HUES6 (cell line): ENCODE measurements around the gene DGCR8.

Experiments used
- H3K27ac ChIP-seq: 2 replicates; pipeline ENCODE4 v1.7.0; 2013; ENCODE audit warnings: low read depth, mild to moderate bottlenecking, low read length, inconsistent platforms
- H3K27me3 ChIP-seq: 2 replicates; pipeline ENCODE4 v1.6.1; 2013; ENCODE audit warnings: low read length; ENCODE audit not compliant: control insufficient read depth, insufficient read depth
- H3K36me3 ChIP-seq: 2 replicates; pipeline ENCODE4 v1.6.1; 2013; ENCODE audit warnings: low read length; ENCODE audit not compliant: control insufficient read depth, insufficient read depth
- H3K4me1 ChIP-seq: 2 replicates; pipeline ENCODE4 v1.6.1; 2013; ENCODE audit warnings: low read length; ENCODE audit not compliant: control insufficient read depth, insufficient read depth
- H3K4me3 ChIP-seq: 2 replicates; pipeline ENCODE4 v1.5.1; 2013; ENCODE audit warnings: low read depth, low read length
- H3K9ac ChIP-seq: one replicate; pipeline ENCODE4 v1.6.1; 2013; ENCODE audit warnings: mild to moderate bottlenecking, low read length
- H3K9me3 ChIP-seq: 2 replicates; pipeline ENCODE4 v1.6.1; 2013; ENCODE audit warnings: low read depth, low read length; ENCODE audit not compliant: control insufficient read depth, insufficient read depth

Gene DGCR8

GRCh38 chr22:20069331-20070042, 10.6 kb upstream of the DGCR8 start:
- H3K4me3 ChIP-seq = no peak overlapping the region
- H3K27ac ChIP-seq = no peak overlapping the region
- H3K36me3 ChIP-seq = peaks cover 4% of the 10 kb centered on the region
- H3K4me1 ChIP-seq = no peaks in the 10 kb centered on the region
- no peak overlapping the region for H3K9ac ChIP-seq
- H3K27me3 ChIP-seq = no peaks in the 10 kb centered on the region
- H3K9me3 ChIP-seq = no peaks in the 10 kb centered on the region

GRCh38 chr22:20071524-20071972, 8.5 kb upstream of the DGCR8 start:
- Histone ChIP-seq H3K36me3 (no peaks in the 10 kb centered on the region), H3K4me3 (no peak overlapping the region), H3K4me1 (no peaks in the 10 kb centered on the region), H3K9me3 (no peaks in the 10 kb centered on the region), H3K27ac (no peak overlapping the region), H3K27me3 (no peaks in the 10 kb centered on the region), H3K9ac (no peak overlapping the region)

- H3K4me1 ChIP-seq = peaks cover 8% of the 10 kb centered on the region
- H3K9me3 ChIP-seq = no peaks in the 10 kb centered on the region
- no peaks in the 10 kb centered on the region for H3K27me3 ChIP-seq
- H3K27ac ChIP-seq = no peak overlapping the region
- H3K4me3 ChIP-seq = no peak overlapping the region
- H3K9ac ChIP-seq = no peak overlapping the region
- no peaks in the 10 kb centered on the region for H3K36me3 ChIP-seq
These were observed 3.3 kb upstream of the DGCR8 start for GRCh38 chr22:20076627-20077172.

- H3K4me1 ChIP-seq = peaks cover 37% of the 10 kb centered on the region
- H3K27ac ChIP-seq = peak overlapping the region; percentile 45; the same call in 1 of the 2 replicates
- peak overlapping the region; percentile 91 for H3K4me3 ChIP-seq
- peaks cover 7% of the 10 kb centered on the region for H3K36me3 ChIP-seq
- H3K9ac ChIP-seq = peak overlapping the region; percentile 95
- H3K27me3 ChIP-seq = no peaks in the 10 kb centered on the region
- no peaks in the 10 kb centered on the region for H3K9me3 ChIP-seq
These were observed 369 bp downstream of the DGCR8 start for GRCh38 chr22:20080445-20080775.

- Histone ChIP-seq H3K9ac (peak overlapping the region; percentile 95), H3K27me3 (no peaks in the 10 kb centered on the region), H3K4me3 (peak overlapping the region; percentile 91), H3K27ac (peak overlapping the region; percentile 45; the same call in 1 of the 2 replicates), H3K9me3 (no peaks in the 10 kb centered on the region), H3K4me1 (peaks cover 37% of the 10 kb centered on the region), H3K36me3 (peaks cover 13% of the 10 kb centered on the region)
These were observed 974 bp downstream of the DGCR8 start for GRCh38 chr22:20080776-20081654.

GRCh38 chr22:20083157-20083890, 3.3 kb downstream of the DGCR8 start:
- Histone ChIP-seq H3K9ac (peak overlapping the region; percentile 13), H3K27ac (no peak overlapping the region), H3K4me1 (peaks cover 37% of the 10 kb centered on the region), H3K36me3 (peaks cover 36% of the 10 kb centered on the region), H3K4me3 (peak overlapping the region; percentile 4; the same call in 1 of the 2 replicates), H3K27me3 (no peaks in the 10 kb centered on the region), H3K9me3 (no peaks in the 10 kb centered on the region)

GRCh38 chr22:20083891-20084546, 4.0 kb downstream of the DGCR8 start:
- no peak overlapping the region for H3K27ac ChIP-seq
- H3K27me3 ChIP-seq = no peaks in the 10 kb centered on the region
- peak overlapping the region; percentile 13 for H3K9ac ChIP-seq
- H3K9me3 ChIP-seq = no peaks in the 10 kb centered on the region
- H3K4me1 ChIP-seq = peaks cover 37% of the 10 kb centered on the region
- no peak overlapping the region for H3K4me3 ChIP-seq
- H3K36me3 ChIP-seq = peaks cover 43% of the 10 kb centered on the region

GRCh38 chr22:20084547-20085413, 4.7 kb downstream of the DGCR8 start:
- H3K27ac ChIP-seq = 0 out of 2 replicates have a peak overlapping the region, but pooled peaks have one; percentile 5
- H3K36me3 ChIP-seq = peaks cover 51% of the 10 kb centered on the region
- H3K4me1 ChIP-seq = peaks cover 37% of the 10 kb centered on the region
- H3K9ac ChIP-seq = peak overlapping the region; percentile 30
- no peaks in the 10 kb centered on the region for H3K9me3 ChIP-seq
- H3K27me3 ChIP-seq = no peaks in the 10 kb centered on the region
- H3K4me3 ChIP-seq = no peak overlapping the region

- no peaks in the 10 kb centered on the region for H3K27me3 ChIP-seq
- no peaks in the 10 kb centered on the region for H3K9me3 ChIP-seq
- H3K4me3 ChIP-seq = no peak overlapping the region
- peaks cover 59% of the 10 kb centered on the region for H3K36me3 ChIP-seq
- peaks cover 37% of the 10 kb centered on the region for H3K4me1 ChIP-seq
- no peak overlapping the region for H3K27ac ChIP-seq
- no peak overlapping the region for H3K9ac ChIP-seq
These were observed 5.6 kb downstream of the DGCR8 start for GRCh38 chr22:20085651-20086050.
